Activated T-cell treated with anti-CD3 and anti-CD28 coated beads, Interleukin-2, amount 50 U/mL, for 24 hours (primary cell): ENCODE measurements around the gene IFT122.
"Not testable (repeated sequence)": the region's sequence is repeated elsewhere in the genome, so short reads cannot be mapped to it uniquely, and the experiment has no call there.

Source experiments
- DNase-seq: peaks from one replicate; pipeline ENCODE4 v3.0.0-alpha.2; 2020
- H3K27ac Mint-ChIP-seq: 2 replicates; pipeline ENCODE4 v1.8.0; 2020; ENCODE audit warnings: mild to moderate bottlenecking, mixed read lengths
- H3K27me3 Mint-ChIP-seq: 2 replicates; pipeline ENCODE4 v1.8.0; 2020; ENCODE audit warnings: mixed read lengths
- H3K36me3 Mint-ChIP-seq: 2 replicates; pipeline ENCODE4 v1.8.0; 2020; ENCODE audit warnings: low read depth, mixed read lengths
- H3K4me1 Mint-ChIP-seq: 2 replicates; pipeline ENCODE4 v1.8.0; 2020; ENCODE audit warnings: low read depth, mixed read lengths
- H3K4me3 Mint-ChIP-seq: 2 replicates; pipeline ENCODE4 v1.8.0; 2020; ENCODE audit warnings: mild to moderate bottlenecking, moderate library complexity, mixed read lengths
- H3K9me3 Mint-ChIP-seq: 2 replicates; pipeline ENCODE4 v1.8.0; 2020; ENCODE audit warnings: mixed read lengths

IFT122 gene

GRCh38 chr3:129463094-129463493 is 23.1 kb downstream of the IFT122 start:
- Mint-ChIP-seq H3K27me3 (no peaks in the 10 kb centered on the region), H3K36me3 (peaks cover 20% of the 10 kb centered on the region), H3K4me1 (no peaks in the 10 kb centered on the region), H3K9me3 (no peaks in the 10 kb centered on the region), H3K27ac (no peak overlapping the region), H3K4me3 (no peak overlapping the region)
- DNase-seq, result no peak

GRCh38 chr3:129463716-129464115 is 23.7 kb downstream of the IFT122 start:
- H3K27me3 Mint-ChIP-seq, result no peaks in the 10 kb centered on the region
- no peak overlapping the region for H3K4me3 Mint-ChIP-seq
- DNase-seq, result no peak
- no peaks in the 10 kb centered on the region for H3K4me1 Mint-ChIP-seq
- H3K36me3 Mint-ChIP-seq, result peaks cover 20% of the 10 kb centered on the region
- no peak overlapping the region for H3K27ac Mint-ChIP-seq
- H3K9me3 Mint-ChIP-seq, result no peaks in the 10 kb centered on the region

GRCh38 chr3:129467932-129468331 is 27.9 kb downstream of the IFT122 start:
- Mint-ChIP-seq H3K4me1 (peaks cover 1% of the 10 kb centered on the region), H3K36me3 (peaks cover 35% of the 10 kb centered on the region), H3K9me3 (no peaks in the 10 kb centered on the region), H3K4me3 (no peak overlapping the region), H3K27me3 (no peaks in the 10 kb centered on the region), H3K27ac (no peak overlapping the region)
- DNase-seq, result no peak

- Mint-ChIP-seq H3K27me3 (no peaks in the 10 kb centered on the region), H3K27ac (no peak overlapping the region), H3K4me1 (peaks cover 1% of the 10 kb centered on the region), H3K9me3 (no peaks in the 10 kb centered on the region), H3K4me3 (no peak overlapping the region), H3K36me3 (peaks cover 34% of the 10 kb centered on the region)
- DNase-seq, result no peak
Measured at GRCh38 chr3:129469026-129469425, 29.0 kb downstream of the IFT122 start.

- DNase-seq, result no peak
- Mint-ChIP-seq H3K36me3 (peaks cover 26% of the 10 kb centered on the region), H3K4me1 (peaks cover 1% of the 10 kb centered on the region), H3K9me3 (no peaks in the 10 kb centered on the region), H3K27me3 (no peaks in the 10 kb centered on the region), H3K27ac (no peak overlapping the region), H3K4me3 (no peak overlapping the region)
Measured at GRCh38 chr3:129470861-129471260, 30.8 kb downstream of the IFT122 start.

- H3K36me3 Mint-ChIP-seq, result peaks cover 39% of the 10 kb centered on the region
Measured at GRCh38 chr3:129473067-129473768, 33.2 kb downstream of the IFT122 start.

GRCh38 chr3:129473769-129474152 is 33.7 kb downstream of the IFT122 start:
- Mint-ChIP-seq H3K36me3 (peaks cover 43% of the 10 kb centered on the region), H3K9me3 (no peaks in the 10 kb centered on the region), H3K4me1 (peaks cover 1% of the 10 kb centered on the region), H3K27ac (no peak overlapping the region), H3K27me3 (no peaks in the 10 kb centered on the region), H3K4me3 (no peak overlapping the region)
- no peak for DNase-seq

More at GRCh38 chr3:129473067-129473768, 33.2 kb downstream of the IFT122 start:
- DNase-seq, result no peak
- Mint-ChIP-seq H3K9me3 (no peaks in the 10 kb centered on the region), H3K4me1 (peaks cover 1% of the 10 kb centered on the region), H3K27me3 (no peaks in the 10 kb centered on the region), H3K4me3 (no peak overlapping the region), H3K27ac (no peak overlapping the region)

GRCh38 chr3:129474984-129475804 is 35.2 kb downstream of the IFT122 start:
- H3K4me1 Mint-ChIP-seq, result no peaks in the 10 kb centered on the region
- H3K9me3 Mint-ChIP-seq, result no peaks in the 10 kb centered on the region
- peaks cover 46% of the 10 kb centered on the region for H3K36me3 Mint-ChIP-seq
- DNase-seq, result no peak
- no peak overlapping the region for H3K4me3 Mint-ChIP-seq
- no peaks in the 10 kb centered on the region for H3K27me3 Mint-ChIP-seq
- H3K27ac Mint-ChIP-seq, result no peak overlapping the region

- DNase-seq, result no peak
- Mint-ChIP-seq H3K36me3 (peaks cover 48% of the 10 kb centered on the region), H3K27me3 (no peaks in the 10 kb centered on the region), H3K4me3 (no peak overlapping the region), H3K9me3 (no peaks in the 10 kb centered on the region), H3K27ac (no peak overlapping the region), H3K4me1 (no peaks in the 10 kb centered on the region)
Measured at GRCh38 chr3:129475863-129476262, 35.8 kb downstream of the IFT122 start.

- H3K4me3 Mint-ChIP-seq, result no peak overlapping the region
- H3K4me1 Mint-ChIP-seq, result peaks cover 6% of the 10 kb centered on the region
- peaks cover 49% of the 10 kb centered on the region for H3K36me3 Mint-ChIP-seq
- H3K27ac Mint-ChIP-seq, result no peak overlapping the region
- no peaks in the 10 kb centered on the region for H3K27me3 Mint-ChIP-seq
- no peak for DNase-seq
- H3K9me3 Mint-ChIP-seq, result no peaks in the 10 kb centered on the region
Measured at GRCh38 chr3:129476586-129476985, 36.6 kb downstream of the IFT122 start.

GRCh38 chr3:129481225-129481765 is 41.3 kb downstream of the IFT122 start:
- H3K27ac Mint-ChIP-seq, result peak overlapping the region; percentile 78
- not testable (repeated sequence) for H3K4me3 Mint-ChIP-seq, H3K9me3 Mint-ChIP-seq, DNase-seq, H3K27me3 Mint-ChIP-seq
- H3K36me3 Mint-ChIP-seq, result peaks cover 65% of the 10 kb centered on the region
- peaks cover 14% of the 10 kb centered on the region for H3K4me1 Mint-ChIP-seq

GRCh38 chr3:129481766-129482332 is 41.8 kb downstream of the IFT122 start:
- Mint-ChIP-seq H3K4me3 (no peak overlapping the region), H3K36me3 (peaks cover 60% of the 10 kb centered on the region), H3K9me3 (no peaks in the 10 kb centered on the region), H3K27ac (peak overlapping the region; percentile 78), H3K27me3 (no peaks in the 10 kb centered on the region), H3K4me1 (peaks cover 14% of the 10 kb centered on the region)
- peak; percentile 42 for DNase-seq

GRCh38 chr3:129482721-129483120 is 42.7 kb downstream of the IFT122 start:
- Mint-ChIP-seq H3K36me3 (peaks cover 52% of the 10 kb centered on the region), H3K27me3 (no peaks in the 10 kb centered on the region), H3K4me1 (peaks cover 14% of the 10 kb centered on the region), H3K4me3 (no peak overlapping the region), H3K27ac (no peak overlapping the region), H3K9me3 (no peaks in the 10 kb centered on the region)
- DNase-seq, result no peak

- no peak for DNase-seq
- H3K4me1 Mint-ChIP-seq, result peaks cover 14% of the 10 kb centered on the region
Measured at GRCh38 chr3:129483870-129484269, 43.8 kb downstream of the IFT122 start.

GRCh38 chr3:129485146-129485545 is 45.1 kb downstream of the IFT122 start:
- DNase-seq, H3K9me3 Mint-ChIP-seq, H3K27ac Mint-ChIP-seq, H3K27me3 Mint-ChIP-seq, H3K4me3 Mint-ChIP-seq: not testable (repeated sequence)
- H3K36me3 Mint-ChIP-seq, result peaks cover 38% of the 10 kb centered on the region
- H3K4me1 Mint-ChIP-seq, result peaks cover 14% of the 10 kb centered on the region

More at GRCh38 chr3:129483870-129484269, 43.8 kb downstream of the IFT122 start:
- H3K27ac Mint-ChIP-seq, result no peak overlapping the region
- no peaks in the 10 kb centered on the region for H3K27me3 Mint-ChIP-seq
- no peaks in the 10 kb centered on the region for H3K9me3 Mint-ChIP-seq
- H3K36me3 Mint-ChIP-seq, result peaks cover 43% of the 10 kb centered on the region
- H3K4me3 Mint-ChIP-seq, result no peak overlapping the region
